HepG2 (cell line): Measurements from ENCODE around the gene PYGO2. TPM values are rescaled to one million over a fixed set of nuclear protein-coding genes. Genes with fewer than 3 reads are reported as not detected.
A peak's percentile ranks its signal among the peaks of the same experiment; 100 is the strongest.

ENCODE experiments used
- ADNP ChIP-seq: sonication (generic); formaldehyde crosslinking; IDR thresholded peaks from 2 replicates; pipeline ENCODE4 v1.4.0; 2020; ENCODE audit warnings: missing genetic modification reagents
- ARNTL ChIP-seq: sonication (generic); formaldehyde crosslinking; IDR thresholded peaks from 2 replicates; pipeline ENCODE4 v1.4.0; 2020; ENCODE audit warnings: mild to moderate bottlenecking, missing genetic modification reagents
- CBFB ChIP-seq: sonication (generic); formaldehyde crosslinking; IDR thresholded peaks from 2 replicates; pipeline ENCODE4 v1.4.0; 2020; ENCODE audit warnings: missing genetic modification reagents
- CCAR2 ChIP-seq: fragments of 200-400 bp; formaldehyde crosslinking; optimal IDR thresholded peaks from 2 replicates; pipeline ENCODE3; 2018; ENCODE audit warnings: low read depth, mild to moderate bottlenecking, low read length, moderate library complexity
- CENPX ChIP-seq: sonication (generic); formaldehyde crosslinking; IDR thresholded peaks from 2 replicates; pipeline ENCODE4 v1.9.0; 2021; ENCODE audit warnings: mild to moderate bottlenecking, missing genetic modification reagents, moderate library complexity
- DNMT3B ChIP-seq: conservative IDR thresholded peaks from 2 replicates; pipeline ENCODE4 v1.6.1; 2016; ENCODE audit warnings: missing biosample characterization, control low read depth
- ELF1 ChIP-seq: sonication (generic); formaldehyde crosslinking; IDR thresholded peaks from 2 replicates; pipeline ENCODE4 v1.4.0; 2020; ENCODE audit warnings: missing genetic modification reagents
- FIP1L1 ChIP-seq: fragments of 200-400 bp; formaldehyde crosslinking; IDR thresholded peaks from 2 replicates; pipeline ENCODE4 v1.6.1; 2018; ENCODE audit warnings: low read depth, mild to moderate bottlenecking, low read length, moderate library complexity, borderline replicate concordance; ENCODE audit not compliant: insufficient read depth
- HDAC2 ChIP-seq: sonication (generic); formaldehyde crosslinking; IDR thresholded peaks from 2 replicates; pipeline ENCODE4 v1.4.0; 2020; ENCODE audit warnings: missing genetic modification reagents
- HDAC6 ChIP-seq: fragments of 200-600 bp; sonication (generic); IDR thresholded peaks from 2 replicates; pipeline ENCODE4 v1.7.0; 2017; ENCODE audit warnings: mild to moderate bottlenecking, antibody characterized with exemption, low read length, low read depth
- IKZF1 ChIP-seq: fragments of 450-650 bp; IDR thresholded peaks from 2 replicates; pipeline ENCODE4 v1.7.1; 2016
- KDM4B ChIP-seq: sonication (generic); formaldehyde crosslinking; IDR thresholded peaks from 2 replicates; pipeline ENCODE4 v1.4.0; 2020; ENCODE audit warnings: missing genetic modification reagents
- NR2C2 ChIP-seq: sonication (generic); formaldehyde crosslinking; IDR thresholded peaks from 2 replicates; pipeline ENCODE4 v1.4.0; 2020; ENCODE audit warnings: missing genetic modification reagents, mild to moderate bottlenecking, moderate library complexity, borderline replicate concordance
- NR2F1 ChIP-seq, 2 experiments: fragments of 450-650 bp in 1 of 2; formaldehyde crosslinking in 1 of 2; IDR thresholded peaks; 2 replicates each; pipeline versions ENCODE4 v1.5.0 to v1.6.1; 2016 to 2020; ENCODE audit warnings: mild to moderate bottlenecking in 1 of 2, missing compliant biosample characterization in 1 of 2, missing genetic modification reagents in 1 of 2, moderate library complexity in 1 of 2
- RAD51 ChIP-seq: fragments of 450-650 bp; IDR thresholded peaks from 2 replicates; pipeline ENCODE4 v1.6.1; 2016; ENCODE audit warnings: borderline replicate concordance
- SOX5 ChIP-seq: IDR thresholded peaks from 2 replicates; pipeline ENCODE4 v1.6.1; 2016; ENCODE audit warnings: borderline replicate concordance
- TSC22D2 ChIP-seq: sonication (generic); formaldehyde crosslinking; IDR thresholded peaks from 2 replicates; pipeline ENCODE4 v1.5.1; 2020; ENCODE audit warnings: missing genetic modification reagents, mild to moderate bottlenecking, borderline replicate concordance
- ZKSCAN1 ChIP-seq: fragments of 150-350 bp; IDR thresholded peaks from 2 replicates; pipeline ENCODE4 v1.6.1; 2014; ENCODE audit warnings: low read length
- ZNF282 ChIP-seq: fragments of 450-650 bp; IDR thresholded peaks from 2 replicates; pipeline ENCODE4 v1.6.1; 2018; ENCODE audit not compliant: partially characterized antibody
- ZNF296 ChIP-seq: sonication (generic); formaldehyde crosslinking; conservative IDR thresholded peaks from 2 replicates; pipeline ENCODE4 v1.5.0; 2020; ENCODE audit warnings: mild to moderate bottlenecking, missing genetic modification reagents
- ZNF34 ChIP-seq: sonication (generic); formaldehyde crosslinking; IDR thresholded peaks from 2 replicates; pipeline ENCODE4 v1.4.0; 2020; ENCODE audit warnings: mild to moderate bottlenecking, missing genetic modification reagents, borderline replicate concordance
- ZNF557 ChIP-seq: sonication (generic); formaldehyde crosslinking; IDR thresholded peaks from 2 replicates; pipeline ENCODE4 v1.4.0; 2020; ENCODE audit warnings: missing genetic modification reagents
- ZNF597 ChIP-seq: sonication (generic); formaldehyde crosslinking; IDR thresholded peaks from 2 replicates; pipeline ENCODE4 v1.5.0; 2020; ENCODE audit warnings: missing genetic modification reagents
- ZNF703 ChIP-seq: sonication (generic); formaldehyde crosslinking; IDR thresholded peaks from 2 replicates; pipeline ENCODE4 v1.5.1; 2020; ENCODE audit warnings: missing genetic modification reagents, mild to moderate bottlenecking, moderate library complexity, borderline replicate concordance
- ZNF773 ChIP-seq: sonication (generic); formaldehyde crosslinking; IDR thresholded peaks from 2 replicates; pipeline ENCODE4 v1.4.0; 2020; ENCODE audit warnings: missing genetic modification reagents, borderline replicate concordance
- ZNF784 ChIP-seq: sonication (generic); formaldehyde crosslinking; IDR thresholded peaks from 2 replicates; pipeline ENCODE4 v1.5.1; 2020; ENCODE audit warnings: missing genetic modification reagents, mild to moderate bottlenecking, borderline replicate concordance
- ZNF800 ChIP-seq: sonication (generic); formaldehyde crosslinking; IDR thresholded peaks from 2 replicates; pipeline ENCODE4 v1.4.0; 2020; ENCODE audit warnings: missing genetic modification reagents
- ZSCAN25 ChIP-seq: sonication (generic); formaldehyde crosslinking; IDR thresholded peaks from 2 replicates; pipeline ENCODE4 v1.8.0; 2022; ENCODE audit warnings: mild to moderate bottlenecking, missing genetic modification reagents
- polyA plus RNA-seq, 8 experiments: library from polyadenylated mRNA; depleted of rRNA in 3 of 8; stranded (reverse) in 7 of 8; unstranded in 1 of 8; fragments of >200 nt; fragmentation: Illumina TruSeq in 4 of 8; extraction: Trizol in 4 of 8; gene quantifications; 2 replicates each; pipeline versions ENCODE4 v1.2.1 to v1.2.3, GENCODE V29; 2011 to 2016; ENCODE audit warnings: low read depth in 4 of 8, missing spikeins in 1 of 8, mixed read lengths in 1 of 8; ENCODE audit not compliant: insufficient read depth in 1 of 8
- total RNA-seq, 5 experiments: library from RNA; depleted of rRNA; stranded (reverse); fragments of >200 nt; fragmentation: Illumina TruSeq; extraction: Trizol; gene quantifications; 2 replicates each; pipeline ENCODE4 v1.2.3, GENCODE V29; 2016; ENCODE audit warnings: low read depth in 1 of 5

PYGO2 gene
- total and polyA plus RNA-seq, 2 of the 13 experiments (the other 11 are each of a cell fraction or from before 2014, with no cell fraction given), result 20.3 to 21.8 TPM

GRCh38 chr1:154972517-154973343 lies 11.1 kb upstream of the PYGO2 start (continued):
- no peak for TF ChIP-seq RAD51
- TF ChIP-seq IKZF1, result no peak
- 0 out of 2 replicates have a peak, but pooled peaks have one; percentile 72 for TF ChIP-seq ZNF557 (CRISPR knock-in tag)
- no peak for TF ChIP-seq DNMT3B
- TF ChIP-seq ZKSCAN1, result no peak
- no peak for TF ChIP-seq NR2F1 (CRISPR knock-in tag; IDR thresholded peaks at IDR 0.05)
- no peak for TF ChIP-seq CBFB (CRISPR knock-in tag)
- no peak for TF ChIP-seq ZNF597 (CRISPR knock-in tag)
- TF ChIP-seq ZNF800, result peak; percentile 9; the same call in 1 of the 2 replicates
- TF ChIP-seq NR2C2 (CRISPR knock-in tag), result peak; percentile 62; the same call in 1 of the 2 replicates
- TF ChIP-seq KDM4B (CRISPR knock-in tag), result no peak
- TF ChIP-seq ZNF703 (CRISPR knock-in tag), result no peak
- TF ChIP-seq HDAC2 (CRISPR knock-in tag), result peak; percentile 67; the same call in 1 of the 2 replicates
- TF ChIP-seq CCAR2, result no peak
- TF ChIP-seq ZNF282, result no peak
- TF ChIP-seq FIP1L1, result no peak
- no peak for TF ChIP-seq ZSCAN25
- TF ChIP-seq SOX5 (CRISPR knock-in tag), result peak; percentile 53; the same call in 1 of the 2 replicates
- TF ChIP-seq ZNF773 (CRISPR knock-in tag), result 0 out of 2 replicates have a peak, but pooled peaks have one; percentile 39
- TF ChIP-seq ZNF784 (CRISPR knock-in tag), result 0 out of 2 replicates have a peak, but pooled peaks have one; percentile 30
- peak; percentile 39; the same call in 1 of the 2 replicates for TF ChIP-seq ELF1 (CRISPR knock-in tag)
- no peak for TF ChIP-seq HDAC6
- no peak for TF ChIP-seq CENPX (CRISPR knock-in tag)
- peak; percentile 74; the same call in 1 of the 2 replicates for TF ChIP-seq TSC22D2 (CRISPR knock-in tag)
- no peak for TF ChIP-seq ADNP (CRISPR knock-in tag)
- no peak for TF ChIP-seq ARNTL (CRISPR knock-in tag)
- TF ChIP-seq ZNF34 (CRISPR knock-in tag), result no peak
- TF ChIP-seq ZNF296 (CRISPR knock-in tag), result no peak
